Thoracic aorta (tissue), 2 donors: ENCODE data around the gene SMTNL2. TPM values are rescaled to one million over a fixed set of nuclear protein-coding genes. Genes with fewer than 3 reads are reported as not detected.

ENCODE experiments used
- ATAC-seq: fragments of 150-250 bp; one replicate; pipeline ENCODE4 v1.8.0; 2017; ENCODE audit warnings: low read depth; ENCODE audit not compliant: insufficient number of reproducible peaks, low FRiP score
- DNase-seq: peaks from one replicate; pipeline ENCODE4 v3.0.0-alpha.2; 2020; ENCODE audit warnings: low spot score
- H3K27ac ChIP-seq, 2 donors: fragments of 200-600 bp; sonication (generic); 1 replicate in 1 of 2; 2 replicates in 1 of 2; pipeline ENCODE4 v1.5.1; 2016; ENCODE audit warnings: mild to moderate bottlenecking in 2 of 2, moderate library complexity in 2 of 2
- H3K27me3 ChIP-seq: fragments of 200-600 bp; sonication (generic); replicated peaks from 2 replicates; pipeline ENCODE4 v1.6.0; 2016; ENCODE audit warnings: mild to moderate bottlenecking; ENCODE audit not compliant: insufficient read depth
- H3K36me3 ChIP-seq: fragments of 200-600 bp; sonication (generic); one replicate; pipeline ENCODE4 v1.5.1; 2016
- H3K4me1 ChIP-seq, 2 donors: fragments of 200-600 bp; sonication (generic); 1 replicate in 1 of 2; 2 replicates in 1 of 2; pipeline versions ENCODE4 v1.5.1 to v1.6.0; 2016; ENCODE audit warnings: low read depth in 2 of 2, mild to moderate bottlenecking in 1 of 2; ENCODE audit not compliant: control insufficient read depth in 1 of 2
- H3K4me3 ChIP-seq: fragments of 200-600 bp; sonication (generic); 2 replicates; pipeline ENCODE4 v1.5.1; 2016; ENCODE audit warnings: mild to moderate bottlenecking
- H3K9me3 ChIP-seq: fragments of 200-600 bp; sonication (generic); 2 replicates; pipeline ENCODE4 v1.5.1; 2016
- total RNA-seq, 2 donors: library from RNA; depleted of rRNA; stranded (reverse); fragments of >200 nt; gene quantifications; one replicate each; pipeline versions ENCODE4 v1.1.0 to v1.2.3, GENCODE V29; 2016
- TF ChIP-seq, protein P1 (sequence below): fragments of 200-600 bp; sonication (generic); IDR thresholded peaks from one replicate; pipeline ENCODE4 v1.5.1; 2019; ENCODE audit warnings: antibody characterized with exemption

SMTNL2 gene
- total RNA-seq, 2 donors from 2014 or later, result 2.6 to 2.8 TPM

DNA sequence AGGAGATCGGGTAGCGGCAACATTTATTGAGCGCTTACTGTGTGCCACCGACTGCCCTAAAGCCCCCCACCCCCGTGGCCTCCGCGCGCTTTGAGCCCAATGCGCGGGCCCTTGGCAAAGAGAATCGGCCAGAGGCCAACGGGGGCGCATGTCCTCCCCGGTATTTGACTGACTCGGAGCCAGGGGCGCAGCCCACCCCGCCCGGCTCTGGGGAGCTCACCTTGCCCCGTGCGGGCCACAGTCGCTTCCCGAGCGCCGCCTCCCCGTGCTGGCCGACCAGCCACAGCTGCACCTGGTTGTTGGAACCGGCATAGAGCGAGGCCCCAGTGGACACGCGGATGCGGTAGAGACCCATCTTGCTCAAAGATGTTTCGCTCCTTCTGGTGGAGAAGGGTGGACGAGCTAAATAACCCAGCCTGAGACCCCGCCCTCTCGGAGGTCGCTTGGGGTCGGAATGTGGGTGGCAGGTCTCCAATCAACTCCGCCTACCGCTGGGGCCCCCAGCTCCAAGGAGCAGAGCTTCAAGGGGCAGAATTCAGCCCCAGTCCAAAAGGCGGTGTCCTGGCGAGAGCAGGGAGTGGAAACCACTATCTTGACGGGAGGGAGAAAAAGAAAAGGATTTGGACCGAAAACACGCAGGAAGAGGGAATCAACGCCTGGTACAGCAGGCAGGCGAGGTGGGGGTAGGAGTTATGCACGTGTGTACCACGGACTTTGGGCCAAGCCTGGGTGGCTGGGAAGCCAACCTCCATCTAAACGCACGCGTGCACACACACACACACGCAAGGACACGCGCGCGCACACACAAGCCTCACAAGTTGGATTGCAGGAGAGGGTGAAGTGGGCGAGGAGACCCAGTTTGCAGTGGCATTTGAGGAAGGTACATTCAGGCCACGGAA is 57.2 kb downstream of the SMTNL2 start, which contains the start of gene ALOX15:
Gene ALOX15, minus strand, starts transcription at position 382 of the 899 bp plus-strand sequence. Its CDS starts 27 bp downstream, at position 355.
- H3K36me3 ChIP-seq, result no peaks in the 10 kb centered on the region
- H3K4me1 ChIP-seq, result peaks cover 0 to 10% of the 10 kb centered on the region in 2 donors
- no peak within 1 kb of the TSS for H3K27ac ChIP-seq
- ATAC-seq (no peak), DNase-seq (no peak)
- no peak within 1 kb of the TSS for H3K4me3 ChIP-seq
- H3K27me3 ChIP-seq, result no peaks in the 10 kb centered on the region
- TF ChIP-seq, protein P1, sequence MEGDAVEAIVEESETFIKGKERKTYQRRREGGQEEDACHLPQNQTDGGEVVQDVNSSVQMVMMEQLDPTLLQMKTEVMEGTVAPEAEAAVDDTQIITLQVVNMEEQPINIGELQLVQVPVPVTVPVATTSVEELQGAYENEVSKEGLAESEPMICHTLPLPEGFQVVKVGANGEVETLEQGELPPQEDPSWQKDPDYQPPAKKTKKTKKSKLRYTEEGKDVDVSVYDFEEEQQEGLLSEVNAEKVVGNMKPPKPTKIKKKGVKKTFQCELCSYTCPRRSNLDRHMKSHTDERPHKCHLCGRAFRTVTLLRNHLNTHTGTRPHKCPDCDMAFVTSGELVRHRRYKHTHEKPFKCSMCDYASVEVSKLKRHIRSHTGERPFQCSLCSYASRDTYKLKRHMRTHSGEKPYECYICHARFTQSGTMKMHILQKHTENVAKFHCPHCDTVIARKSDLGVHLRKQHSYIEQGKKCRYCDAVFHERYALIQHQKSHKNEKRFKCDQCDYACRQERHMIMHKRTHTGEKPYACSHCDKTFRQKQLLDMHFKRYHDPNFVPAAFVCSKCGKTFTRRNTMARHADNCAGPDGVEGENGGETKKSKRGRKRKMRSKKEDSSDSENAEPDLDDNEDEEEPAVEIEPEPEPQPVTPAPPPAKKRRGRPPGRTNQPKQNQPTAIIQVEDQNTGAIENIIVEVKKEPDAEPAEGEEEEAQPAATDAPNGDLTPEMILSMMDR, result no peak
- no peaks in the 10 kb centered on the region for H3K9me3 ChIP-seq

DNA sequence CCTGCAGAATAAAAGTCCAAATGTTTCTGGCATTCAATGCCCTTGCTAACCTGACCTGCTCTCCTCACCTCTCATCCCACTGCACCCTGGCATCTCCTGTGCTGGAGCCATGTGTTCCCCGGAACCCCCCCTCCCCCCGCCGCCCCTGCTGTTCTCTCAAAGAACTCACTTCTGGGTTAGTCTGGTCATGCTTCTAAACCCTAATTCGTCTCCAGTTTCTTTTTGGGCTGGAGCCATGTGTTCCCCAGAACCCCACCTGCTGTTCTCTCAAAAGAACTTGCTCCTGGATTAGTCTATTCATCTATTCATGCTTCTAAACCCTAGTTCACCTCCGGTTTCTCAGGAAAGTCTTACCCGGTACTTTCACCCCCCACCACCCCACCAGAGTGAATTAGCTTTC is 58.0 kb downstream of the SMTNL2 start:
- Histone ChIP-seq H3K4me1 (peaks cover 0 to 10% of the 10 kb centered on the region in 2 donors), H3K4me3 (no peak overlapping the region), H3K27me3 (no peaks in the 10 kb centered on the region), H3K36me3 (no peaks in the 10 kb centered on the region), H3K9me3 (no peaks in the 10 kb centered on the region), H3K27ac (no peak overlapping the region)
- no peak for DNase-seq
- TF ChIP-seq, protein P1, result no peak
- no peak for ATAC-seq

DNA sequence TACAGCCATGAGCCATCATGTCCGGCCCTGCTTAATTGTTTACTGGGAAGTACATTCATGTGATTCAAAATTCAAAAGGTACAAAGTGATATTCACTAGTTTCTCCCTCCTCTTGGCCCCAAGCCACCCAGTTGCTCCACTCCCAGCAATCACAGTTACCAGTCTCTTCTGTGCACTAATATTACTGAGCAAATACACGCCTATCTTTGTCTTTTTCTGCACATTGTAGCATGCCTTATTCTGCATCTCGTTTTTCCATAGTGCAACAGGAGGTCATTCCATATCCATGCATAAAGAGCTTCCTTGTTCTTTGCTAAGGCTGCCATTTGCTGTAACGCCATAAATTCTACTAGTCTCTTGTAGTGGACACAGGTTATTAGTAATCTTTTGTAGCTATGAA is 59.3 kb downstream of the SMTNL2 start:
- TF ChIP-seq, protein P1, result no peak
- no peak overlapping the region for H3K4me3 ChIP-seq
- H3K36me3 ChIP-seq, result no peaks in the 10 kb centered on the region
- H3K27me3 ChIP-seq, result no peaks in the 10 kb centered on the region
- DNase-seq (no peak), ATAC-seq (no peak)
- no peaks in the 10 kb centered on the region for H3K9me3 ChIP-seq
- no peak overlapping the region for H3K27ac ChIP-seq
- H3K4me1 ChIP-seq, result peaks cover 0 to 10% of the 10 kb centered on the region in 2 donors

DNA sequence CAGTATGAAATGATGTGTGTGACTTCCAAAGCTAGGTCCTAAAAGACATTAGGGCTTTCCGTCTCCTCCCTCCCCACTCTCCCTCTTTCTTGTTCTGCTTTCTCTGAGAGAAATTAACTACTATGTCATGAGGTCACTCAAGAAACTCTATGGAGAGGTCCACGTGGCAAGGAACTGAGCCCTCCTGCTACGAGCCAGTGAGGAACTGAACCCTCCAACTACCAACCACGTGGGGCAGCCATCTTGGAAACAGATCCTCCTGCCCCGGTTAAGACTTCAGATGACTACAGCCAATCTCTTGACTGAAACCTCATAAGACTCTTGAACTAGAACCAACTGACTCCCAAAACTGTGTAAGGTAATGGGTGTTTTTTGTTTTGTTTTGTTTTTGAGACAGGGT is 61.3 kb downstream of the SMTNL2 start:
- Histone ChIP-seq H3K4me3 (no peak overlapping the region), H3K27me3 (no peaks in the 10 kb centered on the region), H3K36me3 (no peaks in the 10 kb centered on the region), H3K9me3 (no peaks in the 10 kb centered on the region), H3K4me1 (peaks cover 0 to 7% of the 10 kb centered on the region in 2 donors), H3K27ac (no peak overlapping the region)
- no peak for DNase-seq
- no peak for ATAC-seq
- TF ChIP-seq, protein P1, result no peak

DNA sequence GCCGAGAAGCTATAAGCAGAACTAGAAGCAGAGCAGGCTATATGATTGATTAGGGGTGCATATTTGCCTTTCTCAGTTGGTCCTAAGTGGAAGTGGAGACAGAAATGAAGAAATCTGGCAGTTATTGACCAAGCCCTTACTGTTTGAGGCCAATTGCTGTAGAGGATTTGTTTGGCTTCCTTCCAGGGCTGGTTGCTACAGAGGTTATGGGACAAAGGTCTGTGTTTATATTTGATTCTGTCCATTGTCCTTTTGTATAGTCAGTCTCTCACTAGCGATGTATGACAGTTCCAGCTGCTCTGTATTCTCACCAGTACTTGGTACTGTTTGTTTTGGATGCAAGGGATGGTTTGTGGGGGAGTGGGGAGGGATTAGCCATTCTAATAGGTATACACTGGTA is 64.4 kb downstream of the SMTNL2 start:
- H3K27ac ChIP-seq, result no peak overlapping the region
- DNase-seq, result no peak
- no peak for ATAC-seq
- TF ChIP-seq, protein P1, result no peak
- H3K9me3 ChIP-seq, result no peaks in the 10 kb centered on the region
- H3K27me3 ChIP-seq, result no peaks in the 10 kb centered on the region
- no peak overlapping the region for H3K4me3 ChIP-seq
- H3K36me3 ChIP-seq, result no peaks in the 10 kb centered on the region
- no peaks in the 10 kb centered on the region for H3K4me1 ChIP-seq
